Tibial nerve (tissue), 4 donors: ENCODE measurements around the gene IMMP1L. TPM values are rescaled to one million over a fixed set of nuclear protein-coding genes. Genes with fewer than 3 reads are reported as not detected.

ENCODE experiments used
- DNase-seq, 2 donors: peaks; one replicate each; pipeline ENCODE4 v3.0.0-alpha.2; 2019; ENCODE audit warnings: low spot score in 2 of 2
- H3K27ac ChIP-seq, 4 donors: fragments of 200-600 bp; sonication (generic) in 3 of 4; one replicate each; pipeline ENCODE4 v1.5.1; 2017 to 2019; ENCODE audit warnings: mild to moderate bottlenecking in 1 of 4
- H3K27me3 ChIP-seq, 2 donors: fragments of 200-600 bp; sonication (generic) in 1 of 2; one replicate each; pipeline versions ENCODE4 v1.5.1 to v1.6.0; 2017 to 2019
- H3K36me3 ChIP-seq, 3 donors: fragments of 200-600 bp; sonication (generic); one replicate each; pipeline ENCODE4 v1.5.1; 2018 to 2019
- H3K4me1 ChIP-seq, 4 donors: fragments of 200-600 bp; sonication (generic) in 3 of 4; one replicate each; pipeline ENCODE4 v1.5.1; 2017 to 2019
- H3K4me3 ChIP-seq, 4 donors: fragments of 200-600 bp; sonication (generic) in 3 of 4; one replicate each; pipeline ENCODE4 v1.5.1; 2017 to 2019; ENCODE audit warnings: mild to moderate bottlenecking in 1 of 4, moderate library complexity in 1 of 4
- H3K9me3 ChIP-seq, 4 donors: fragments of 200-600 bp; sonication (generic) in 3 of 4; one replicate each; pipeline ENCODE4 v1.5.1; 2017 to 2019
- EP300 ChIP-seq, 2 donors: sonication (generic); formaldehyde crosslinking; IDR thresholded peaks; one replicate each; pipeline ENCODE4 v1.6.1; 2017; ENCODE audit warnings: antibody characterized with exemption in 2 of 2, mild to moderate bottlenecking in 1 of 2
- POLR2A ChIP-seq, 2 donors: fragments of 450-650 bp; IDR thresholded peaks; one replicate each; pipeline ENCODE4 v1.6.1; 2017; ENCODE audit warnings: antibody characterized with exemption in 2 of 2, mild to moderate bottlenecking in 2 of 2, moderate library complexity in 2 of 2
- WGBS, 2 donors: methylation state at CpG; one replicate each; pipeline ENCODE4 v1.1.5; 2018; 5-methylcytosine and 5-hydroxymethylcytosine counted together
- total RNA-seq, 4 donors: library from RNA; depleted of rRNA; stranded (reverse); fragments of >200 nt; gene quantifications; one replicate each; pipeline ENCODE4 v1.1.0, GENCODE V29; 2016
- TF ChIP-seq, protein P1 (sequence below), 5 experiments: fragments of 200-600 bp in 3 of 5; fragments of 450-650 bp in 2 of 5; sonication (generic) in 3 of 5; IDR thresholded peaks; one replicate each; pipeline ENCODE4 v1.5.1; 2016 to 2019; ENCODE audit warnings: antibody characterized with exemption in 5 of 5, mild to moderate bottlenecking in 3 of 5, moderate library complexity in 2 of 5

Gene IMMP1L
- total RNA-seq, 4 donors from 2014 or later: 22.5 to 119 (median 37.5) TPM

DNA sequence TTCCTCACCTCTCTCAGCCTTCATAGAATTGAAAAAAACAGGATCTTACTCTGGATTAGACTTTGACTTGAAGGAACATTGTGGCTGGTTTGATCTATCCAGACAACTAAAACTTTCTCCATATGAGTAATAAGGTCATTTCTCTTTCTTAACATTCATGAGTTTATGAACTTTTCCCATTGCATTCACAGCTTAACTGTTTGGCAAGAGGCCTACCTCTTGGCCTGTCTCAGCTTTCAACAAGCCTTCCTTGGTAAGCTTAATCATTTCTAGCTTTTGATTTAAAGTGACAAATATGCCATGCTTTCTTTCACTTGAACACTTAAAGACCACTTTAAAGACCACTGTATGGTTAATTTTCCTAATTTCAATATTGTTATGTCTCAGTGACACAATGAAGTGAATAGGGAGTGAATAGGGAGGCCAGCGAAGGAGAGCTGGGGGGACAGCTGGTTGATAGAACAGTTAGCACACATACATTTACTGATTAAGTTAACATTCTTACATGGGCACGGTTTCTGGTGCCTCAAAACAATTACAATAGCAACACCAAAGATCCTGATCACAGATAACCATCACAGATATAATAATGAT, 17.0 kb downstream of the IMMP1L start:
- TF ChIP-seq, protein P1, sequence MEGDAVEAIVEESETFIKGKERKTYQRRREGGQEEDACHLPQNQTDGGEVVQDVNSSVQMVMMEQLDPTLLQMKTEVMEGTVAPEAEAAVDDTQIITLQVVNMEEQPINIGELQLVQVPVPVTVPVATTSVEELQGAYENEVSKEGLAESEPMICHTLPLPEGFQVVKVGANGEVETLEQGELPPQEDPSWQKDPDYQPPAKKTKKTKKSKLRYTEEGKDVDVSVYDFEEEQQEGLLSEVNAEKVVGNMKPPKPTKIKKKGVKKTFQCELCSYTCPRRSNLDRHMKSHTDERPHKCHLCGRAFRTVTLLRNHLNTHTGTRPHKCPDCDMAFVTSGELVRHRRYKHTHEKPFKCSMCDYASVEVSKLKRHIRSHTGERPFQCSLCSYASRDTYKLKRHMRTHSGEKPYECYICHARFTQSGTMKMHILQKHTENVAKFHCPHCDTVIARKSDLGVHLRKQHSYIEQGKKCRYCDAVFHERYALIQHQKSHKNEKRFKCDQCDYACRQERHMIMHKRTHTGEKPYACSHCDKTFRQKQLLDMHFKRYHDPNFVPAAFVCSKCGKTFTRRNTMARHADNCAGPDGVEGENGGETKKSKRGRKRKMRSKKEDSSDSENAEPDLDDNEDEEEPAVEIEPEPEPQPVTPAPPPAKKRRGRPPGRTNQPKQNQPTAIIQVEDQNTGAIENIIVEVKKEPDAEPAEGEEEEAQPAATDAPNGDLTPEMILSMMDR (IDR thresholded peaks at IDR 0.05): no peak
- no peak for TF ChIP-seq EP300 (IDR thresholded peaks at IDR 0.05)
- TF ChIP-seq POLR2A (IDR thresholded peaks at IDR 0.05): no peak
- no peak for DNase-seq
- H3K4me1 ChIP-seq: no peaks in the 10 kb centered on the region
- no peak overlapping the region for H3K27ac ChIP-seq
- H3K9me3 ChIP-seq: no peaks in the 10 kb centered on the region
- WGBS, 2 donors: 89 to 91% methylated on average over 2 of the region's 2 CpGs
- H3K4me3 ChIP-seq: no peak overlapping the region
- peaks cover 0 to 8% (median 0%) of the 10 kb centered on the region in 3 donors for H3K36me3 ChIP-seq
- H3K27me3 ChIP-seq: no peaks in the 10 kb centered on the region

DNA sequence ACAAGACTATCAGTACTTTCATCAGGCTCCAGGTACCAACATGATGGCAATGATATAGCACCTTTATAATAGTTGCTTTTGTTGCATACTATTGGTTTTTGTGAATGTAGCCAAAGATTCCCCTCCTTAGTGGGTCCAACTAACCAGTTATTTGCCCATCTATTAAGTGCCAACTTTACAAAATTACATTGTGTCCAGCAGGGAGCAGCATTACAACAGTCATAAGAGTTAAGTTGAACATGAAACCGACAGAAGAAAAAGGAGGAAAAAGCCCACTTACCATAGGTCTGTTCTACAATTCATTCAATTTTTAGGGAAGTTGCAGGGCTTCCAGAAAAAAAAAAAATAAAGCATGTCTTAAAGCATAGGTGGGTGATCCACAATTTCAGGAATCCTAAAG, 21.6 kb downstream of the IMMP1L start:
- Histone ChIP-seq H3K27ac (no peak overlapping the region), H3K36me3 (no peaks in the 10 kb centered on the region), H3K4me1 (no peaks in the 10 kb centered on the region), H3K9me3 (no peaks in the 10 kb centered on the region), H3K27me3 (no peaks in the 10 kb centered on the region), H3K4me3 (no peak overlapping the region)
- DNase-seq: no peak
- TF ChIP-seq POLR2A (IDR thresholded peaks at IDR 0.05): no peak
- TF ChIP-seq, protein P1 (IDR thresholded peaks at IDR 0.05): no peak
- no peak for TF ChIP-seq EP300 (IDR thresholded peaks at IDR 0.05)
- 8 to 33% methylated on average over 1 of the region's 1 CpG for WGBS, 2 donors

DNA sequence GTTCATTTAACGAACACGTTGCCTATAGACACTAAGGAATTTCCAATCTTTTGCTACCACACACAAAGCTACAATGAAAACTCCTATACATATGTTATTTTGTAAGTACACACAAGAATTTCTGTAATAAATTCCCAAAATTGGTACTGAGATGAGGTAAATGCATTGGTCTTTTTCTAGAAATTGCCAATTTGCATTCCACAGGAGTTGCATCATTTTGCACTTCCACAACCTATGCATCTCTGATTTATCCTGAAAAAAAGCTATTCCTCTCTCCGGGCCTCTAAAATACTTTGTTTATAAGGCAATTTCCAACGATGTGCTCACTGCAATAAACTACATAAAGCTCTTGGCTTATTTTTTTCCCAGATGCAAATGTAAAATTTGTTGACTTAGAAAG, 24.9 kb downstream of the IMMP1L start:
- Histone ChIP-seq H3K4me3 (no peak overlapping the region), H3K9me3 (no peaks in the 10 kb centered on the region), H3K27me3 (no peaks in the 10 kb centered on the region), H3K27ac (no peak overlapping the region), H3K36me3 (no peaks in the 10 kb centered on the region), H3K4me1 (no peaks in the 10 kb centered on the region)
- WGBS, 2 donors: 61 to 67% methylated on average over 4 of the region's 4 CpGs
- TF ChIP-seq POLR2A (IDR thresholded peaks at IDR 0.05) (no peak), EP300 (IDR thresholded peaks at IDR 0.05) (no peak)
- TF ChIP-seq, protein P1 (IDR thresholded peaks at IDR 0.05): no peak
- no peak for DNase-seq

DNA sequence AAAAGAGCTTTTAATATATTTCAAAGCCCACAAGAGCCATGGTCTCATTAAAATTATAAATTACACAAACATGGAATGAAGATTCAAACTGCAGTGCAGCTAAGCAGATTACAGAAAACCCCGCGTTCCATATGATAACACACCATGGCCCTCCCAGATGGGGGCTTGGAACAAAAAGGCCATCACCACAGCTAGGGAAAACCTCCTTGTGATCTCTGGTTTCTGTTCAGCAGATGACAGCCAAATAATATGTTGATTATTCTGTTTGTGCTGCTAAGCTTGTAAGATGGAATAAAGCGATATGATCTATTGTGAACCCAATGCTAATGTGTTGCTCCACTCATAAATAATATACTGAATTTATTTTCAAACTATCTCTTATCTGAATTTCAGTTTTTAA, 28.5 kb downstream of the IMMP1L start:
- no peak for DNase-seq
- Histone ChIP-seq H3K27me3 (no peaks in the 10 kb centered on the region), H3K9me3 (no peaks in the 10 kb centered on the region), H3K36me3 (no peaks in the 10 kb centered on the region), H3K4me1 (no peaks in the 10 kb centered on the region), H3K27ac (no peak overlapping the region), H3K4me3 (no peak overlapping the region)
- no peak for TF ChIP-seq POLR2A (IDR thresholded peaks at IDR 0.05)
- TF ChIP-seq EP300 (IDR thresholded peaks at IDR 0.05): no peak
- TF ChIP-seq, protein P1 (IDR thresholded peaks at IDR 0.05): no peak
- WGBS, 2 donors: 57 to 60% methylated on average over 3 of the region's 3 CpGs

DNA sequence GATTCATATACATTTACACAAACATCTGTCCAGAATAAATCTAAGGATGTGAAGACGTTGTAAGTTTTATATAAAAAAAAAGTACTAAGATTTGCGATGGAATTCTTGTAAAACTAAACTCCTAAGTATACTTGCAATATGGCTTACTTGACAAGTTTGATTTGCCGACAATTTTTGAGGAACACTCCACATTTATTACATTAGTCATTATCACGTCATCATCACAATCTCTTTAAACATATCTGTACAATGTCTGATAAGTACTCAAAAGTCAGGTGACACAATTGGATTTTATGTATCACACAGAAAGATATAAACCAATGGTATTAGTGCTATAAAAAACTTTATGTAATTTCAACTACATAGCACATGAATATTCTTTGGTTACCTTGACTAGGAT, 30.4 kb downstream of the IMMP1L start:
- H3K27ac ChIP-seq: no peak overlapping the region
- H3K36me3 ChIP-seq: no peaks in the 10 kb centered on the region
- 86 to 89% methylated on average over 4 of the region's 4 CpGs for WGBS, 2 donors
- TF ChIP-seq EP300 (IDR thresholded peaks at IDR 0.05): no peak
- TF ChIP-seq POLR2A (IDR thresholded peaks at IDR 0.05): no peak
- TF ChIP-seq, protein P1 (IDR thresholded peaks at IDR 0.05): no peak
- H3K27me3 ChIP-seq: no peaks in the 10 kb centered on the region
- no peak for DNase-seq
- no peaks in the 10 kb centered on the region for H3K4me1 ChIP-seq
- no peaks in the 10 kb centered on the region for H3K9me3 ChIP-seq
- H3K4me3 ChIP-seq: no peak overlapping the region
